HG03439 (cell line): ENCODE results near the gene TMSB4X.
"Not testable (repeated sequence)": the region's sequence is repeated elsewhere in the genome, so short reads cannot be mapped to it uniquely, and the experiment has no call there.

Experiments used
- ATAC-seq: cut with Tn5 transposase; IDR thresholded peaks from one replicate; pipeline ENCODE4 v1.9.1; 2021; ENCODE audit warnings: mild to moderate bottlenecking, moderate library complexity; ENCODE audit not compliant: unreplicated experiment

TMSB4X gene

GRCh38 chrX:13016731-13017130 is 41.8 kb downstream of the TMSB4X start:
- not testable (repeated sequence) for ATAC-seq

DNA sequence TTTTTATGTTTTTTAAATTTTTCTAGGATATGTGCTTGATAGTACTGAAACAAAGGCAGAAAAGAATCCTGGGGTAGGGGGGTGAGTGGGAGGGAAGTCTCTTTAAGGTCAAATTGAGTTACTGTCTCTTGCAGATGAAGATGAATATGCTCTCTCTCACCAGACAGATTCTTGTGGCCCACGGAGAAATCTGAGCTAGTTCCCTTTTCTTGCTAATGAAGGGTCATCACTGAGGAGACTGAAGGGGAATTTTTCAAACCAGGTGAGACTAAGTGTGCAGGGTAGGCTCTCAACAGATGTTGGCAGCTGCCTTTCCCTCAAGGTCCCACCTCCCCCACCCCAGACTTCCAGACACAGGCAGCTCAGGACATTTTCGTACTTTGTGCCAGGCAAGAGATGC is 48.0 kb downstream of the TMSB4X start:
- no peak for ATAC-seq

GRCh38 chrX:13023567-13023966 is 48.7 kb downstream of the TMSB4X start:
- ATAC-seq: no peak

GRCh38 chrX:13023979-13024378 is 49.1 kb downstream of the TMSB4X start:
- ATAC-seq: no peak

DNA sequence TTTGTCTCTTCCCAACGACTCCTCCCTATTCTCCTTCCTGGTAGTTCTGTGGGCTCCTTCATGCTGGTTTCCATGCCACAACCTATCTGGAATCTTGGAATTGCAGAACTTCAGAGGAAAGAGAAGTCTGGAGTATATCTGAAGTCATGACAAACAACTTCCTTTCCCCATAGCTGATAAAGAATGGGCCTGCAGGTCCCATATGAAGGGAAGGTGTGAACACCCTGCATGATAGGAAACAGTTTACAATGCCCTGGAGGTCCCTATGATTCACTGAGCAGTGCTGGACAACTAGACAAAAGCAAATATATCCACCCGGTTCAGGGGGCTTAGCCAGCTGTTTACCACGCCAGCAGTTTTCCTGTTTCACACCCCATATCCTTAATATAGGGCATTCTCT is 50.1 kb downstream of the TMSB4X start:
- no peak for ATAC-seq
